HG03175 (cell line): ENCODE results near the gene GIN1.
"Not testable (repeated sequence)": the region's sequence is repeated elsewhere in the genome, so short reads cannot be mapped to it uniquely, and the experiment has no call there.

Experiments used
- ATAC-seq: cut with Tn5 transposase; IDR thresholded peaks from one replicate; pipeline ENCODE4 v1.9.1; 2021; ENCODE audit warnings: mild to moderate bottlenecking, moderate library complexity; ENCODE audit not compliant: unreplicated experiment

Gene GIN1, protein sequence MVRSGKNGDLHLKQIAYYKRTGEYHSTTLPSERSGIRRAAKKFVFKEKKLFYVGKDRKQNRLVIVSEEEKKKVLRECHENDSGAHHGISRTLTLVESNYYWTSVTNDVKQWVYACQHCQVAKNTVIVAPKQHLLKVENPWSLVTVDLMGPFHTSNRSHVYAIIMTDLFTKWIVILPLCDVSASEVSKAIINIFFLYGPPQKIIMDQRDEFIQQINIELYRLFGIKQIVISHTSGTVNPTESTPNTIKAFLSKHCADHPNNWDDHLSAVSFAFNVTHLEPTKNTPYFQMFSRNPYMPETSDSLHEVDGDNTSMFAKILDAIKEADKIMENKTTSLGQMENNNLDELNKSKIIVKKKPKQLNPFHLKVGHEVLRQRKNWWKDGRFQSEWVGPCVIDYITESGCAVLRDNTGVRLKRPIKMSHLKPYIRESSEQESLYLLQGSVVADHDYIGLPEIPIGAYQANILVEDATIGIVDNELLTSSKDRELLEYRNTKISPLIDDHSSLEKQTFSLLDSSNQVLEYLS

DNA sequence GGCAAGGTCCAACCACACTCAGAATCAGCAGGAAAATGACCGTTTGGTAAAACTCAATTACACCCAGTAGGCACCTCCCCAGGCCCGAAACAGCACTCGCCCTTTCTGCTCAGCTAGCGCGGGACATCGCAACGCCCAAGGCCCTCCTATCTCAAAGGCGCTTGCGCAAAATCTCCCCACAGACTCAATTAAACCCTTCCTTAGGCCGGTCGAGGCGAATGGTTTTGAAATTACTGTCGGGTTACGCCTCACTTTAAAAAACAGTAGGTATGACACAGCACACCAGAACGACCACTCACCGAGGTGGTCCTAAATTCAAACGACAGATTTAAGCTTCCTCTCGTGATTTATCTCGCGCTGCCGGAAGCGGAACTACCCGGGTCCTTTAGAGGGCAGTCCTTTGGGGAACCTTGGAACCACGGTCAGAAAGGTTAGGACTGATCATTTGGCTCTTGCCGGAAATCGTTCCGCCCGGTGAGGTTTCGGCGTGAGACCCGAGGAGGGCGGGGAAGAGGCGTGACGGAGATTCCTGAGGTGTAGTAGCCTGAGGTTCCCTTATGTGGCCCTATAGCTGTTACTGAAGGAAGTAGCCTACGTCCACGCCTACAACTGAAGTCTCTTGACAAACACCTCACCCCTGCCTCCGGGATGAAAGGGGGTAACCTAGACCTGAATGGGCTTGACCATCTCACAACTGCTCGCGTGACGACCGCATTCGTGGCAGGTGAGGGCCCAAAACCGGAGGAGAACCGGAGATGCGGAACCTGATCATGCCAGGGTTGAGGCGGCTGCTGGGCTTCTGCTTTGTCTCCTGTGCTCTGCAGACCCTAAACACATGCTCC, at the start of gene GIN1, which contains the start of gene PPIP5K2:
Gene GIN1, minus strand, starts transcription at position 374 of the 842 bp plus-strand sequence. CDS start 11,431 bp downstream, outside the sequence.
Gene PPIP5K2, plus strand, starts transcription at position 537 of the 842 bp plus-strand sequence. CDS start 9,289 bp downstream, outside the sequence.
- ATAC-seq = peak; percentile 93

DNA sequence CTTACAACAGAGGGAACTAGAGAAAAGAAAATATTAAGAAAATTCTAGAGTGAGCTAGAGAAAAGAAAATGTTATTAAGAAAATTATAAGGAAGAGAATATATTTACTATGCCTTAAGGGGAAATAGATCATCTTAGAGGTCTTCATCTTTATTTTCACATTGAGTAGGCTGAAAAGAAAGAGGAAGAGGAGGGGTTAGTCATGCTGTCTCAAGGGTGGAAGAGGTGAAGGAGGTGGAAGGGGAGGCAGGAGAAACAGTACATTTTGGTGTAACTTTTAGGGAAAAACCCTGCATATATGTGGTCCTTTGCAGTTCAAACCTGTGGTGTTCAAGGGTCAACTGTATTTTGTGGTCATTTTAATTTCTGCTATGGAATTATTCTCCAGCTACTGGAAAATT, 46.8 kb upstream of the GIN1 start:
- ATAC-seq = no peak

DNA sequence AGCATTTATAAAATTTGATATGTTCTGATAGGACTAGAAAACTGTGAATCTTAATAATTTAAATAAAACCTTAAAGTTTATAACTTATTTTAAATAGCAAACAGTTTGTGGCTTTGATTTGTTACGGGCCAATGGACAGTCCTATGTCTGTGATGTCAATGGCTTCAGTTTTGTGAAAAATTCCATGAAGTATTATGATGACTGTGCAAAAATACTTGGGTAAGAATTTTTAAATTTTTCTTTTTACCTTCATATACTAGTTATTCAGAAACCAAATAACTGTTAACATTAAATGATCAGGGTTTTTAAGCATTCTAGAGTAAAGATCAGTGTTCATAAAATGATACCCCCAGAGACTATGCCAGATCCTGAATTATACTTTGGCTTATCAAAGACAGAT, 31.2 kb upstream of the GIN1 start:
- no peak for ATAC-seq

DNA sequence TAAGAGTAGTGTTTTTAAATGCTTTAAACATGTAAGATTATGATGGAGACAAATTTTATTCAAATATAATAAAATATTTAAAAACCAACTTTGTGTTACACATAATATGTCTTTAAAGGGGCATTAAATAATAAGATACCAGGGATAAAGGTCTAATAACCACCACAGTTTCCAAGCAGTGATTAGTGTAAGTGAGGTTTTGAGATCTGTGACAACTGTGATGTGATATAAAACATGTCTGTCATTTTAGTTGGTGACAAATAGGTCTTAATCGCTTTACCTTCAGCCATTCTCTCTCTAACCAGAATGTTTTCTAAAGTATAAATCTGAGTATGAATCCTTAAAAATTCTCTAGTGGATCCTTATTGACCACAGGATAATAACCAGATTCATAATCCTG, 28.3 kb upstream of the GIN1 start:
- ATAC-seq = no peak

DNA sequence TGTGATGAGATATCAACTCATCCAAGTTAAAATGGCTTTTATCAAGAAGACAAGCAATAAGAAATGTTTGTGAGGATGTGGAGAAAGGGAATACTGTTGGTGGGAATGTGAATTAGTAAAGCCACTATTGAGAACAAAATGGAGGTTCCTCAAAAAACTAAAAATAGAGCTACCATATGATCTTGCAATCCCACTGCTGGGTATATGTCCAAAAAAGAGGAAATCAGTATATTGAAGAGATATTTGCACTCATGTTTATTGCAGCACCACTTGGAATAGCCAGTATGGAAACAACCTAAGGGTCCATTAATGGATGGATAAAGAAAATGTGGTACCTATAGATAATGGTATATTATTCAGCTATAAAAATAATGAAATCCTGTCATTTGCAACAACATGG, 25.3 kb upstream of the GIN1 start:
- ATAC-seq = no peak

DNA sequence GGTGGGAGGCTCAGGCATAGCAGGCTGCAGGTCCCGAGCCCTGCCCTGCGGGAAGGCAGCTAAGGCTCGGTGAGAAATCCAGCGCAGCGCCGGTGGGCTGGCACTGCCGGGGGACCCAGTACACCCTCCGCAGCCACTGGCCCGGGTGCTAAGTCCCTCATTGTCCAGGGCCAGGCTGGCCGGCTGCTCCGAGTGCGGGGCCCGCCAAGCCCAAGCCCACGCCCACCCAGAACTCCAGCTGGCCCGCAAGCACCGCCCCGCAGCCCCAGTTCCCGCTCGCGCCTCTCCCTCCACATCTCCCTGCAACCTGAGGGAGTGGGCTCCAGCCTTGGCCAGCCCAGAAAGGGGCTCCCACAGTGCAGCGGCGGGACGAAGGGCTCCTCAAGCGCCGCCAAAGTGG, 22.2 kb upstream of the GIN1 start:
- ATAC-seq = not testable (repeated sequence)

DNA sequence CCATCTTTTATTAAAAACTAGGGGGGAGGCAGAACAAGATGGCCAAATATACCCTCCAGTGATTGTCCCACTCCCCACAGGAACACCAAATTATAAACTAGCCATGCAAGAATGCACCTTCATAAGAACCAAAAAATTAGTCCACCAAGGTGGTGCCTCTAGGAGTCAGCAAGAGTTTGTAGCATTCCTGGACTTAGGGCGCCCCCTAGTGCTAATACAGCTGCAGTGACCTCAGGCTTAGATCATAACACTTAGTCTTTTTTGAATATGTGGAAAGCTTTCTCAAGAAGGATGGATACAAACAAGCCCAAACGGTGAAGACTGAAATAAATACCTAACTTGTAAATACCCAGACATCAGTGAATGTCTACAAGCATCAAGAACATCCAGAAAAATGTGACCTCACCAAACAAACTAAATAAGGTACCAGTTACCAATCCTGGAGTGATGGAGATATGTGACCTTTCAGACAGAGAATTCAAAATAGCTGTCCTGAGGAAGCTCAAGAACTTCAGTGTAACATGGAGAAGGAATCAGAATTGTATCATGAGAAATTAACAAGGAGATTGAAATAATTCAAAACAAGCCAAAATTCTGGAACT, 19.4 kb upstream of the GIN1 start:
- ATAC-seq = peak; percentile 99

DNA sequence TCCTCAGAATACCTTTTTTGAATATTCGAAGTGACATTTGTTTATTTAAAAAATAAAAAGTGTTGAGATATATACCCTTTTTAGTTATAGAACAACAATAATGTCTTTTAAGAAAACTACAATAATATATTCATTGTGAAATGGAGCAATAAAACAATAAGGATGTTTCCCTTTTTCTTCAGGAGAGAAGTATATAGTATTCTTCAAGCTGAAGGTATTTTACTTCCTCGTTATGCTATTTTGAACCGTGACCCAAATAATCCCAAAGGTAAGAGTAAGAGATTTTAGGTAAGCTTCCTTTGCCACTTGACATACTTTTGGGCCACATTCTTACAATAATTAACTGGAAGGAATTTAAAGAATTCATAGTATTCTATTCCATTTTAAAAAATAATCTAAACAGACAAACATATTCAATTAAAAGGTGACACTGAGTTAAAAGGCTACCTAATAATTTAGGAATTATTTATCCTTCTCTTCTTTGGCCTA, 18.3 kb upstream of the GIN1 start:
- no peak for ATAC-seq

DNA sequence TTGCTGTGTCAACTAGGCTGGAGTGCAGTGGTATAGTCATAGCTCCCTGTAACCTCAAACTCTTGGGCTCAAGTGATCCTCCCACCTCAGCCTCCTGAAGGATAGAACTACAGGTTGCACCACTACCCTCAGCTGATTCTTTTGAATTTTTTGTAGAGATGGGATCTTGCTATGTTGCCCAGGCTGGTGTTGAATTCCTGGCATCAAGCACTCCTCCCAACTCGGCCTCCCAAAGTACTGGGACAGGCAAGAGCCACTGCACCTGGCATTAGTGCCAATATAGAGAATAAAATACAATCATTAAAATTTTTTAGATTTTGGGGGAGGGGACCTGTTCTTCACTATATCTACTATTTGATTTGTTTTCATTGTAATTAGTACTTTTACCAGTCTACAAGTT, 15.5 kb upstream of the GIN1 start:
- ATAC-seq = no peak

DNA sequence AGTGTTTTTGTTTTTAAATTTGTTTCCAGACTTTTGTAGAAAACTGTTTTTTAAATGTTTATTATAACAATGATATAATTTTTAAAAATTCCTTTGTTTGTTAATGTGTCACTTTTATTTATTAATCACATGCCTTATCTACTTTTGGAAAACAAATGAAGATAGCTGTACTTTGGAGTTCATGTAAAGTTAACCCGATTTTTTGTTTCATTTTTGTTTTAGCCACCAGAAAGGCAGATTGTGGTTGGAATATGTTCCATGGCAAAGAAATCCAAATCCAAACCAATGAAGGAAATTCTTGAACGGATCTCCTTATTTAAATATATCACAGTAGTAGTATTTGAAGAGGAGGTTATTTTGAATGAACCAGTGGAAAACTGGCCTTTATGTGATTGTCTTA, 13.3 kb upstream of the GIN1 start:
- ATAC-seq = no peak

DNA sequence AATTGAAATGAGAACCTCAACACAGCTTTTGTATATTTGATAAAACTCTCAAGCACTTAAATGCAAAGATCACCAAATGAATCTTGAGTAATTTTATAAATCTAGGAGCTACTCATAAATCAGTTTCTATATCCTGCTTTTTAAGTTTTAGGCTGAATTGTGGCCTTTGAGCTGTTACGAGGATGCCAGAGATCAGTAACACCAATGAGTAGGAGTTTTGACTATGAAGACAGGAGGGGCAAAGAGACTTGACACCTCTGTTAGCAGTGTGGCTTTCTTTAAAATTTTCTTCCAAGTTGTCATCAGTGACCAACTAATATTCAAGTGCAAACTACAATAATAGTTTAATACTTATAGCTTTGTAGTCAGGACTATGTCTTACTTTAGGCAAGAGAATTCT, 12.7 kb upstream of the GIN1 start:
- ATAC-seq = no peak

DNA sequence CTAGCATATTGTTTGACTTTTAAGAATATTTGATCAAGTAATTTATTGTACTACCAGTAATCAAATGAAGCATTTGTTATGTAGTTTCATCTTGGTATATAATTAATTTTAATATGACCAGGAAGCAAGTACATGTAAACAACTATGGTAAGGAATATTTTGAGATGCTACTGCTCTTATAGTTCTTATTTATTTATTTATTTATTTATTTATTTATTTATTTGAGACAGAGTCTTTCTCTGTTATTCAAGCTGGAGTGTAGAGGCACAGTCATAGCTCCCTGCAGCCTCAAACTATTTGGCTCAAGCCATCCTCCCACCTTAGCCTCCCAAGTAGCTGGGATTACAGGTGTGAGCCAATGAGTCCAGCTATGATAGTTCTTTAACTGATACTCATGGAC, 8.3 kb upstream of the GIN1 start:
- ATAC-seq = no peak

DNA sequence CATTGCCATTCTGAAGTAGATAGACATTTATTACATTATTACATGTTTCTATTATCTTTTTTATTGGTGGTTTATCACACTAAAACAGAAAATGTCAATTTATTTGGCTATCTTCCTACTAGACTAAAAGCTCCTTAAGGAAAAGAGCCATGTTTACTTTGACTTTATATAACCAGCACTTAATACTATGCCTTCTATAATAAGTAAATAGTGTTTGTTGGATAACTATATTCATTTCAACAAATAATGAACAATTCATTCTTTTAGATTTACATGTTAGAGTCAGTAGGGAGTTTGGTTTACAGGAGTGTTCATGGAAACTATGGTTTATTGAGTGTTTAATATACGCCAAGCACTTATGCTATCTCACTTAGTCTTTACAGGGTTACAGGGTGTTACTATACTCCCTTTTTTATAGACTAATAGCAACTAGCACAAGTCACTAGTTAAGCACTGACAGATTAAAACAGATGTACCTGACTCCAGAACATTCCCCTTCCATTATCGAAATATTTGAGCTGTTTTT, 7.4 kb upstream of the GIN1 start:
- ATAC-seq = no peak

DNA sequence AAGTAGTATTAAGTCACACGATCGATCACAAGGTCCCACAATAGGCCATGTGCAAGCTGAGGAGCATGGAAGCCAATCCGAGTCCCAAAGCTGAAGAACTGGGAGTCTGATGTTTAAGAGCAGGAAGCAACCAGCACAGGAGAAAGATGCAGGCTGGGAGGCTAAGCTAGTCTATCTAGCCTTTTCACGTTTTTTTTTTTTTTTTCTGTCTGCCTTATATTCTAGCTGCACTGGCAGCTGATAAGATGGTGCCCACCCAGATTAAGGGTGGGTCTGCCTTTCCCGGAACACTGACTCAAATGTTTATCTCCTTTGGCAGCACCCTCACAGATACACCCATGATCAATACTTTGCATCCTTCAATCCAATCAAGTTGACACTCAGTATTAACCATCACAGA, 6.6 kb upstream of the GIN1 start:
- no peak for ATAC-seq

DNA sequence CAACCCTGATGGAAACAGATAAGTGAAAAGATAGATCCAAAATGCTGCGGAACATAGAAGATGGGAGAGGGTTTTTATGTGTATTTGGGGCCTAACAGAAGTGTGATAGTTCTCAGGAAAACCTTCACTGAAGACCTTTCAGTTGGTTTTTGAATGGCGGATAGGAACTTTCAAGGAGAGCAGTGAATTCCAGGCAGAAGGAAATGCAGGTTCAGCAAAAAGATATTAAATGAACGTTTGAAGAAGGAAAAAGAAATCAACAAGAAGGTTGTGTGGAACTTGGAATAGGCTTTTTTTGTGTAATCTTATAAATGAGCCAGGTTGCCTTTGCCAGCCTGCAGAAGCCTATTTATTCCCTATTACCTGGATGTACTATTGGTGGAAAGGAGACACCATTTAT, 2.3 kb upstream of the GIN1 start:
- ATAC-seq = no peak

DNA sequence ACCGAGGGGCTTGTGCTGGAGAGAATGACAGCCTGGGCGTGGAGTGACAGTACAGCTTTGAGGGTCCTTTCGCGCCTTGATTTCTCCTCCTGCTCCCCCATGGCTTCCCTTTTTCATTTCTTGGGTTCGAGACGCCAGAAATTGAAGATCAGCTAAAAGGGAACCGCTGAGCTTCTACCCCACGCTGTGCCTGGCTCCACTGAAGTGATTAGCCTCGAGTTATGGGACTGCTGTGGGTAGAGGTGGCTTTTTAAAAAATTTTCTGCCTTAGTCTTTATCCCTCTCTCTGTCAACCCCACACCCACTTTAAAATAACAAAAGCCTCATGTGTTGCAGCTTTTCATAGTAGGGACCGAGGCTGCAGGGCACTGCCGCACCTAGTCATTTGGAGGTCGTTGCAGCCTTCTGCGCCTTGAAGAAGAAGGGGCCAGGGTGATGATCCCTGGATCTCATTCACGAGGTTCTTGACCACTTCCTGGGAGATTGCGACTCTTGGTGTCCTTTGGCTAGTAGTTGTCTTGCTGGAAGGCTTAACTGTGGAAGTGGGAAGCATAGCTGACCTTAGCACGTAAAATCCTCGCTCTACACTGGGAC, 766 bp upstream of the GIN1 start:
- no peak for ATAC-seq

DNA sequence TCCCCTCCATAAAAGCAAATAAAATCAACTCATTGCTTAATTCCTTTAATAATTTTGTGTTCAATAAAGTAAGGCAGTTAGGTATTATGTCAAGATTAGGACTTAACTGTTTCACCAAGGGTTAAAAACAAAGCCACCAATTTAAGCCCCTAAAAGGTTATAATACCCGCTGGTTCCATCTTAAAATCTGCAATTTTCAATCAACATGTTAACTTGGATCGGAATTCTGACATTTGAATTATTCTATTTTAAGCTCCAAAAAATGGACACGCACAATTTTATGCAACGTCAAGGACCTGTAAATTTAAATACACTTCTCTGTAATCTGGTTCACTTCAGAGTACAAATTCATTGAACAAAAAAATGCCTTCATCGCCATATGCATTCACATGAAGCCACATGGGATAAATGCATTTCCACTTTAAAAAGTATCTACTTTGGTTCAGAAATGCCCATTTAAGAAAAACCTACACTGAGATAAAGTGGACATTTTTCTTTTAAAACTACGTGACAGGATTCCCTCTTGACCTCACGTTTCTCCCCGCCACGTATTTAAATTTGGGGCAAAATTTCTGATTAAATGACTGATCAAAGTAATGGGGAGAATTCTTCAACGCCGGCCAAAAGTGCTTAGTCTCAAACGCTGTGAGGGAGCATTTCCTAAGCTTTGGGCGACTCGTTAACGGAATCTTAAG, 721 bp downstream of the GIN1 start:
- no peak for ATAC-seq

DNA sequence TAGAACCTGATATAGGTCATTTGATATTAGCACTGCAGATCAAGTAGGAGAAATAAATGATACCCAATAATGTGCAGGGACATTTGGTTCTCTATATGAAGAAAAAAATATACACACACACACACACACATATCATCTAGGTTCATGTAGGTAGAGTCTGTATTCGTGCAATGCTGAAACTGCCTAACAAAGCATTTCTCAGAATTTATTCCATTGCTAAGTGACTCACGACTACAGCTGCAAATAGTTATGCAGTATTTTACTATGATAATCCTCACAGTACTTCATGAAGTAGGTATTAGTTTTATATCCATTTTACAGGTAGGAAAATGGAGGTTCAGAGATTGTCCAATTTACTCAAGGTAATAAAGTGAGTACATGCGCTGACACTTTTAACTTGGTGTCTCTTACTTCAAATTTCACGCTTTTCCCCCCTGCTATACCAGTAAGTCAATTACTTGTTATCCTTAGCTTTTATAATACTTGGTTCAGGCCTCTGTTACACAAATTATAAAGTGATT, 2.4 kb downstream of the GIN1 start:
- no peak for ATAC-seq

DNA sequence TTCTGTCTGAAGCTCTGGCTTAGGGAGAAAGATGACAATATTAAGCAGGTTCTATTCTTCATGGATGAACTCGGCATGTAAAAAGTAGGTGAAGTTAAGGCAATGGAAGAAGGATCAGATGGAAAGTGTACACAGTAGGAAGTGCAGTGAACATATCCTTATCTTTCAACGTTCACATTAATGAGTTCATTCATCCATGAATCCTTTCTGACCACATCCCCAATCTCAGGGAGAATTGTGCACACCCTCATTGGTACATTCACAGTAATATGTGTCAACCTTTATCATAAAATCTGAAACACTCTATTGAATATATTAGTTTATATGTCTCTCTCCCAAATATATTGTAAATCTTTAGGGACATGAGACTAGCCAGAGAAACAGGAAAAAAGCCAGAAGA, 5.5 kb downstream of the GIN1 start:
- ATAC-seq = no peak

DNA sequence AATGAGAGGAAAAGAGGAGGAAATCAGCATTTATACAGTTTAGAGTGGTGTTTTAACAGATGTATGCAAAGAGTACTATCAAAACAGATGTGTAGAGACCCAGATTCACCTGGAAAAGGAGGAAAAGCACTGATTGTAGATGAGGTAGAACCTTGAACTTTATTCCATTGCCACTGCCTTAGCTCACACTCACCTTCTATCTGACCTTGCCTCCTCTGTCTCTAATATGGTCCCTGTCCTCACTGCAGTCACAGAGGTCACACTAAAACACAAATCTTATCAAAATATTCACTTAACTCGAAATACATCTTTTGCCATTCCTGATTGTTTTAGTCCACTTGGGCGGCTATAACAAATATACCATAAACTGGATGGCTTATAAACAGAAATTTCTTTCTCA, 7.0 kb downstream of the GIN1 start:
- no peak for ATAC-seq
